HepG2 (cell line): Measurements from ENCODE around the gene SLC2A13. TPM values are rescaled to one million over a fixed set of nuclear protein-coding genes. Genes with fewer than 3 reads are reported as not detected.

Experiments
- ATAC-seq: fragments of 200-7000 bp; cut with Tn5 transposase; 3 replicates; pipeline ENCODE4 v1.9.1; 2020; ENCODE audit warnings: mild to moderate bottlenecking, moderate library complexity
- BruUV-seq: library from RNA; stranded (reverse); fragments of 400-500 nt; replicated peaks from 2 replicates; lab custom pipeline; 2021; lab: Mats Ljungman, UMichigan
- CTCF ChIA-PET: fragments of 300-600 bp; formaldehyde crosslinking; extraction: SDS; loops from one replicate; lab custom pipeline; 2021; ENCODE audit warnings: low total read pairs, inconsistent platforms, low intra/inter-chr PET ratio; lab: Yijun Ruan, JAX
- POLR2A ChIA-PET: fragments of 350-600 bp; sonication (Branson Sonifier 250); formaldehyde crosslinking; loops from one replicate; lab custom pipeline; 2020; ENCODE audit warnings: antibody characterized with exemption, inconsistent platforms; lab: Yijun Ruan, JAX
- DNase-seq: peaks from one replicate; pipeline ENCODE4 v3.0.0-alpha.2; 2015; ENCODE audit warnings: low spot score
- FAIRE-seq: peaks from 3 replicates; lab custom pipeline; 2011; peaks lifted over from hg19 to GRCh38; lab: Jason Lieb, UNC
- H2AFZ ChIP-seq: one replicate; pipeline ENCODE4 v1.6.1; 2011; ENCODE audit warnings: low read length, inconsistent platforms
- H3K27ac ChIP-seq: fragments of 300-600 bp; 3 replicates; pipeline ENCODE4 v1.8.0; 2011; ENCODE audit warnings: mixed run types, mild to moderate bottlenecking, mixed read lengths, low read length, inconsistent platforms; ENCODE audit not compliant: insufficient read depth; ENCODE audit errors: extremely low read length
- H3K27me3 ChIP-seq, 2 experiments: fragments of 200-600 bp in 1 of 2; 2 replicates in 1 of 2; 3 replicates in 1 of 2; pipeline versions ENCODE4 v1.6.0 to v1.8.0; 2011; ENCODE audit warnings: low read length in 2 of 2, mild to moderate bottlenecking in 2 of 2, moderate library complexity in 2 of 2, inconsistent platforms in 1 of 2; ENCODE audit not compliant: insufficient read depth in 2 of 2, control insufficient read depth in 1 of 2
- H3K36me3 ChIP-seq, 2 experiments: fragments of 200-600 bp in 1 of 2; replicated peaks in 1 of 2; 2 replicates in 1 of 2; 3 replicates in 1 of 2; pipeline versions ENCODE4 v1.5.1 to v1.8.0; 2011; ENCODE audit warnings: low read length in 2 of 2, inconsistent platforms in 1 of 2; ENCODE audit not compliant: insufficient read depth in 2 of 2, control insufficient read depth in 1 of 2
- H3K4me1 ChIP-seq: 2 replicates; pipeline ENCODE4 v1.5.1; 2012; ENCODE audit warnings: low read length, inconsistent platforms; ENCODE audit not compliant: insufficient read depth
- H3K4me2 ChIP-seq: 2 replicates; pipeline ENCODE4 v1.6.0; 2011; ENCODE audit warnings: low read depth, low read length, inconsistent platforms
- H3K4me3 ChIP-seq, 3 experiments: fragments of 200-600 bp in 1 of 3; sonication (generic), shearing (Covaris generic) in 1 of 3; replicated peaks in 1 of 3; 2 replicates each; pipeline ENCODE4 v1.5.1; 2011 to 2016; ENCODE audit warnings: low read length in 3 of 3, inconsistent platforms in 2 of 3, low read depth in 2 of 3, mild to moderate bottlenecking in 2 of 3, control low read depth in 1 of 3, mixed read lengths in 1 of 3; ENCODE audit not compliant: insufficient read depth in 1 of 3
- H3K79me2 ChIP-seq: one replicate; pipeline ENCODE4 v1.6.1; 2011; ENCODE audit warnings: low read length, inconsistent platforms; ENCODE audit not compliant: insufficient read depth
- H3K9ac ChIP-seq: 2 replicates; pipeline ENCODE4 v1.6.0; 2011; ENCODE audit warnings: mild to moderate bottlenecking, low read depth, low read length, inconsistent platforms; ENCODE audit not compliant: insufficient read depth
- H3K9me3 ChIP-seq: 2 replicates; pipeline ENCODE4 v1.5.1; 2012; ENCODE audit warnings: mild to moderate bottlenecking, low read length
- H4K20me1 ChIP-seq: 2 replicates; pipeline ENCODE4 v1.6.0; 2011; ENCODE audit warnings: inconsistent platforms, mild to moderate bottlenecking, low read length, moderate library complexity; ENCODE audit not compliant: insufficient read depth
- CEBPB ChIP-seq: IDR thresholded peaks from 2 replicates; pipeline ENCODE4 v1.6.1; 2011; ENCODE audit warnings: low read depth, low read length, improper control_type of control experiment, borderline replicate concordance
- CEBPG ChIP-seq: IDR thresholded peaks from 2 replicates; pipeline ENCODE4 v1.6.1; 2016
- CERS6 ChIP-seq: sonication (generic); formaldehyde crosslinking; IDR thresholded peaks from 2 replicates; pipeline ENCODE4 v1.5.0; 2020; ENCODE audit warnings: missing genetic modification reagents
- CREB3 ChIP-seq: sonication (generic); formaldehyde crosslinking; IDR thresholded peaks from 2 replicates; pipeline ENCODE4 v1.5.0; 2020; ENCODE audit warnings: missing genetic modification reagents
- CTCF ChIP-seq: sonication (generic); formaldehyde crosslinking; IDR thresholded peaks from 2 replicates; pipeline ENCODE4 v1.5.0; 2020; ENCODE audit warnings: mild to moderate bottlenecking, missing genetic modification reagents, moderate library complexity
- RAD21 ChIP-seq: fragments of 450-650 bp; formaldehyde crosslinking; IDR thresholded peaks from 2 replicates; pipeline ENCODE4 v1.5.0; 2020; ENCODE audit warnings: mild to moderate bottlenecking
- SCMH1 ChIP-seq: sonication (generic); formaldehyde crosslinking; IDR thresholded peaks from 2 replicates; pipeline ENCODE4 v1.9.0; 2021; ENCODE audit warnings: missing genetic modification reagents, mild to moderate bottlenecking, borderline replicate concordance
- SMC3 ChIP-seq: IDR thresholded peaks from 2 replicates; pipeline ENCODE4 v1.6.1; 2011; ENCODE audit warnings: low read length, improper control_type of control experiment
- STAG1 ChIP-seq: sonication (generic); formaldehyde crosslinking; IDR thresholded peaks from 2 replicates; pipeline ENCODE4 v1.4.0; 2020; ENCODE audit warnings: missing genetic modification reagents
- XRCC5 ChIP-seq: fragments of 200-400 bp; formaldehyde crosslinking; optimal IDR thresholded peaks from 2 replicates; pipeline ENCODE3; 2017; ENCODE audit warnings: mild to moderate bottlenecking, low read length
- ZNF331 ChIP-seq: sonication (generic); formaldehyde crosslinking; IDR thresholded peaks from 2 replicates; pipeline ENCODE4 v1.4.0; 2020; ENCODE audit warnings: missing genetic modification reagents
- ZSCAN31 ChIP-seq: sonication (generic); formaldehyde crosslinking; IDR thresholded peaks from 2 replicates; pipeline ENCODE4 v1.5.0; 2020; ENCODE audit warnings: low read depth, mild to moderate bottlenecking, missing genetic modification reagents
- WGBS: methylation state at CpG from one replicate; pipeline ENCODE4 v1.1.6; 2017; ENCODE audit warnings: low lambda C conversion rate; 5-methylcytosine and 5-hydroxymethylcytosine counted together
- in situ Hi-C: cut with HindIII; loops from 2 replicates; pipeline ENCODE4 v1.10.0; 2017; ENCODE audit warnings: low pct_unique_long_range_greater_than_20kb; ENCODE audit not compliant: extremely low pct_ligation_motif_present
- intact Hi-C: fragments of 100-400 bp; cut with micrococcal nuclease; formaldehyde crosslinking; loops from one replicate; pipeline ENCODE4 v1.10.0; 2022; ENCODE audit not compliant: unreplicated experiment
- polyA plus RNA-seq, 8 experiments: library from polyadenylated mRNA; depleted of rRNA in 3 of 8; stranded (reverse) in 7 of 8; unstranded in 1 of 8; fragments of >200 nt; fragmentation: Illumina TruSeq in 4 of 8; extraction: Trizol in 4 of 8; gene quantifications; 2 replicates each; pipeline versions ENCODE4 v1.2.1 to v1.2.3, GENCODE V29; 2011 to 2016; ENCODE audit warnings: low read depth in 4 of 8, missing spikeins in 1 of 8, mixed read lengths in 1 of 8; ENCODE audit not compliant: insufficient read depth in 1 of 8
- total RNA-seq, 5 experiments: library from RNA; depleted of rRNA; stranded (reverse); fragments of >200 nt; fragmentation: Illumina TruSeq; extraction: Trizol; gene quantifications; 2 replicates each; pipeline ENCODE4 v1.2.3, GENCODE V29; 2016; ENCODE audit warnings: low read depth in 1 of 5

The SLC2A13 gene
- total and polyA plus RNA-seq, 2 of the 13 experiments (the other 11 are each of a cell fraction or from before 2014, with no cell fraction given): 5.5 to 6.0 TPM

DNA sequence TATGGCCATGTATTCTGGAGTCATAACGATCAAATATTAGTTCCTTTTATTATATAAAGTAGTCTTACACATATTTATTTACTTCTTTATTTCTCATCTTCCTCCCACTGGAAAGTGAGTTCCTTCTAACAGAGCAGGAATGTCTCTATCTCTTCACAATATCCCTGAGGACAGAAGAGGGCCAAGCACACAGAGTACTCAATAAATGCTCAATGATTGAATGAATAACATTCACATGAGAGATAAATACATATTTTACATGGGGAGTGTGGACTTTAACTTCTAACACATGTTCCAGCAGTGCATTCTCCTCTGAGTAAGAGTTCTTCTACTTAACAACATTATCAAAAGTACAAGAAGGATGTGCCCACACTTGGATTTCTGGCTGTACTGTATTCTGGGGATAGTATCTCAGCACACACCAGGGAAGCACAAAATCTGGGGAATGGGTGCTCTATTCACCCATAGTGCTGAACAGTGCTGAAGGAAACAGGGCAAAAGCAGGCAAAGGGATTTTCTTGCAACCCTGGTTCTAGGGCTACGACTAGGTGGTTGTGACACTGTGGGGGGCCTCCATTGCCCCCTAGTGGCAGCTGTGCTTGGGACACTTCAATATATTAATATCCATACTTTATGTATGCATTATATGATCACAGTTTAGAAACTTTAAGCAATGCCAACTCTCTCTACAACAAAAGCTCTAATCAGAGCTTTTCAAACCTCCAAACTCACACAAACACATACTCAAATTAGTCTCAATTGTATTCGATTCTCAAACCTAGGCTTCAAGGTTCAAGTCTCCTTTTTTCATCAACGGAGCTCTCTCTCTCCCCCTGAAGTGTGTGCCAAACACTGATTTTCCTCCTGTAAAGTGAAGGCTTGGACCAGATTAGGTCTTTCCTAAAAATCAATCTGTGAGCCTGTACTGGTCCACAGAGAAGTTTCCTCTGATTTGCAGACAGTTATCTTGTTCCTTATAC, 115.5 kb downstream of the SLC2A13 start:
- TF ChIP-seq SMC3 (peak; percentile 79), SCMH1 (CRISPR knock-in tag) (no peak), CERS6 (CRISPR knock-in tag) (no peak), ZSCAN31 (CRISPR knock-in tag) (no peak), XRCC5 (peak; percentile 27), CTCF (CRISPR knock-in tag) (peak; percentile 72), STAG1 (peak; percentile 68), RAD21 (CRISPR knock-in tag) (peak; percentile 45; the same call in 1 of the 2 replicates), CEBPG (CRISPR knock-in tag) (0 out of 2 replicates have a peak, but pooled peaks have one; percentile 5), CEBPB (0 out of 2 replicates have a peak, but pooled peaks have one; percentile 8), ZNF331 (CRISPR knock-in tag) (0 out of 2 replicates have a peak, but pooled peaks have one; percentile 19), CREB3 (no peak)
- Histone ChIP-seq H4K20me1 (no peaks in the 10 kb centered on the region), H3K9me3 (no peaks in the 10 kb centered on the region), H3K27ac (no peak overlapping the region), H3K79me2 (no peaks in the 10 kb centered on the region), H3K27me3 (no peaks in the 10 kb centered on the region), H3K36me3 (no peaks in the 10 kb centered on the region), H3K9ac (no peak overlapping the region), H3K4me1 (no peaks in the 10 kb centered on the region), H2AFZ (no peak overlapping the region), H3K4me2 (no peak overlapping the region), H3K4me3 (no peak overlapping the region)
- ChIA-PET CTCF (interaction anchor here (1.1 to 2.7 kb wide), 2 partner anchors 183 to 225 kb away, joined by 3 to 17 read pairs; no protein-coding TSS in a partner anchor), POLR2A (no interaction called here)
- DNase-seq: peak; percentile 28
- peak; percentile 55 for FAIRE-seq
- ATAC-seq: peak; percentile 93
- 49% methylated on average over 3 of the region's 4 CpGs for WGBS
- BruUV-seq: no TSS peak
- intact Hi-C loops: loop anchor here (2.0 kb wide), 1 partner anchor 184 kb away; no protein-coding TSS in a partner anchor
- in situ Hi-C loops: no loop called here
